Astrocyte (in vitro differentiated cells and primary cell): Measurements from ENCODE around the gene YBX1. TPM values are rescaled to one million over a fixed set of nuclear protein-coding genes. Genes with fewer than 3 reads are reported as not detected.

Source experiments
- DNase-seq: peaks from one replicate; pipeline ENCODE4 v3.0.0-alpha.2; 2010; ENCODE audit warnings: low read depth
- FAIRE-seq: peaks from 2 replicates; lab custom pipeline; 2011; peaks lifted over from hg19 to GRCh38; lab: Jason Lieb, UNC
- H2AFZ ChIP-seq: 2 replicates; pipeline ENCODE4 v1.6.0; 2012; ENCODE audit warnings: low read depth, low read length, inconsistent platforms
- H3K27ac ChIP-seq: 2 replicates; pipeline ENCODE4 v1.5.1; 2011; ENCODE audit warnings: low read depth, low read length, inconsistent platforms
- H3K27me3 ChIP-seq: 2 replicates; pipeline ENCODE4 v1.6.0; 2011; ENCODE audit warnings: low read length, inconsistent platforms; ENCODE audit not compliant: insufficient read depth
- H3K36me3 ChIP-seq: 2 replicates; pipeline ENCODE4 v1.5.1; 2011; ENCODE audit warnings: low read length, inconsistent platforms; ENCODE audit not compliant: insufficient read depth
- H3K4me1 ChIP-seq: 2 replicates; pipeline ENCODE4 v1.5.1; 2011; ENCODE audit warnings: low read length, inconsistent platforms; ENCODE audit not compliant: insufficient read depth
- H3K4me2 ChIP-seq: 2 replicates; pipeline ENCODE4 v1.6.0; 2012; ENCODE audit warnings: low read length, inconsistent platforms
- H3K4me3 ChIP-seq: 2 replicates; pipeline ENCODE4 v1.5.1; 2011; ENCODE audit warnings: low read depth, mild to moderate bottlenecking, low read length, inconsistent platforms; ENCODE audit not compliant: insufficient read depth
- H3K79me2 ChIP-seq: 2 replicates; pipeline ENCODE4 v1.6.0; 2012; ENCODE audit warnings: mild to moderate bottlenecking, low read length, inconsistent platforms; ENCODE audit not compliant: insufficient read depth
- H3K9ac ChIP-seq: 2 replicates; pipeline ENCODE4 v1.6.0; 2012; ENCODE audit warnings: mild to moderate bottlenecking, low read length, inconsistent platforms
- H3K9me3 ChIP-seq: 2 replicates; pipeline ENCODE4 v1.5.1; 2012; ENCODE audit warnings: low read depth, mild to moderate bottlenecking, low read length, inconsistent platforms; ENCODE audit not compliant: insufficient read depth
- H4K20me1 ChIP-seq: 2 replicates; pipeline ENCODE4 v1.6.0; 2012; ENCODE audit warnings: low read length, inconsistent platforms; ENCODE audit not compliant: insufficient read depth
- H3K27ac Mint-ChIP-seq: one replicate; pipeline ENCODE4 v1.8.0; 2021; ENCODE audit warnings: mild to moderate bottlenecking, mixed read lengths; ENCODE audit not compliant: unreplicated experiment
- H3K27me3 Mint-ChIP-seq: one replicate; pipeline ENCODE4 v1.8.0; 2021; ENCODE audit warnings: low read depth, mixed read lengths; ENCODE audit not compliant: unreplicated experiment
- H3K36me3 Mint-ChIP-seq: one replicate; pipeline ENCODE4 v1.8.0; 2021; ENCODE audit warnings: low read depth, mixed read lengths; ENCODE audit not compliant: unreplicated experiment
- H3K4me1 Mint-ChIP-seq: one replicate; pipeline ENCODE4 v1.8.0; 2021; ENCODE audit warnings: low read depth, mixed read lengths; ENCODE audit not compliant: unreplicated experiment
- H3K4me3 Mint-ChIP-seq: one replicate; pipeline ENCODE4 v1.8.0; 2021; ENCODE audit warnings: mild to moderate bottlenecking, moderate library complexity, mixed read lengths; ENCODE audit not compliant: unreplicated experiment
- H3K9me3 Mint-ChIP-seq: one replicate; pipeline ENCODE4 v1.8.0; 2021; ENCODE audit warnings: mild to moderate bottlenecking, mixed read lengths; ENCODE audit not compliant: unreplicated experiment
- EZH2 ChIP-seq: IDR thresholded peaks from 2 replicates; pipeline ENCODE4 v1.6.1; 2012; ENCODE audit warnings: mild to moderate bottlenecking, low read length, inconsistent platforms; ENCODE audit not compliant: insufficient read depth
- total RNA-seq: library from RNA; stranded (reverse); gene quantifications from 2 replicates; pipeline ENCODE4 v1.2.1, GENCODE V29; 2021
- TF ChIP-seq, protein P1 (sequence below): IDR thresholded peaks from 2 replicates; pipeline ENCODE4 v1.5.1; 2011; ENCODE audit warnings: low read depth, mild to moderate bottlenecking, inconsistent platforms, low read length, moderate library complexity; ENCODE audit not compliant: insufficient read depth

YBX1 gene
- total RNA-seq, 1 donor from 2014 or later: 872 TPM

DNA sequence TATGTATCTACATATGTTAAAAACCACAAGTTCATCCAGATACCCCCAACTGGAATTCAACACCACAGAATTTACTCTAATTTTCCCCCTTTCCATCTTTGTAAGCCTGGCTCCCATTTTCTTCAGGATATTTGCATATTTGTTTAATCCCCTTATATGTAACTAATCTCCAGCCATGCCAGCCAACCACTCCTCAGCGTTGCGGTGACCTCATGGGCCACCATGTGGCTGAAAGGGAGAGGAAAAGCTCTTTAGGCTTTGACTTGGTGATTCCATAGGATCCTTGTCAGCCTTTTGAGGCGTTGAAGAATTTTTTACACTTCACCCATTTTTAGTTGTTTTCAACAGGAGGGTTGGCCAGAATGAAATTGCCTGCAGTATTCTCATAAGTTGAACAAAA lies 47.8 kb downstream of the YBX1 start:
- H3K4me3 Mint-ChIP-seq: no peak overlapping the region
- FAIRE-seq: no peak
- DNase-seq: no peak

GRCh38 chr1:42730988-42731387 lies 48.8 kb downstream of the YBX1 start:
- H2AFZ ChIP-seq: no peak overlapping the region
- FAIRE-seq (no peak), DNase-seq (no peak)
- no peaks in the 10 kb centered on the region for H3K79me2 ChIP-seq
- TF ChIP-seq, protein P1, sequence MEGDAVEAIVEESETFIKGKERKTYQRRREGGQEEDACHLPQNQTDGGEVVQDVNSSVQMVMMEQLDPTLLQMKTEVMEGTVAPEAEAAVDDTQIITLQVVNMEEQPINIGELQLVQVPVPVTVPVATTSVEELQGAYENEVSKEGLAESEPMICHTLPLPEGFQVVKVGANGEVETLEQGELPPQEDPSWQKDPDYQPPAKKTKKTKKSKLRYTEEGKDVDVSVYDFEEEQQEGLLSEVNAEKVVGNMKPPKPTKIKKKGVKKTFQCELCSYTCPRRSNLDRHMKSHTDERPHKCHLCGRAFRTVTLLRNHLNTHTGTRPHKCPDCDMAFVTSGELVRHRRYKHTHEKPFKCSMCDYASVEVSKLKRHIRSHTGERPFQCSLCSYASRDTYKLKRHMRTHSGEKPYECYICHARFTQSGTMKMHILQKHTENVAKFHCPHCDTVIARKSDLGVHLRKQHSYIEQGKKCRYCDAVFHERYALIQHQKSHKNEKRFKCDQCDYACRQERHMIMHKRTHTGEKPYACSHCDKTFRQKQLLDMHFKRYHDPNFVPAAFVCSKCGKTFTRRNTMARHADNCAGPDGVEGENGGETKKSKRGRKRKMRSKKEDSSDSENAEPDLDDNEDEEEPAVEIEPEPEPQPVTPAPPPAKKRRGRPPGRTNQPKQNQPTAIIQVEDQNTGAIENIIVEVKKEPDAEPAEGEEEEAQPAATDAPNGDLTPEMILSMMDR: no peak
- no peak for TF ChIP-seq EZH2
- H3K27ac ChIP-seq: no peak overlapping the region
- no peaks in the 10 kb centered on the region for H3K27me3 ChIP-seq
- H3K36me3 ChIP-seq: no peaks in the 10 kb centered on the region
- H3K4me3 Mint-ChIP-seq: no peak overlapping the region
- H4K20me1 ChIP-seq: no peaks in the 10 kb centered on the region
- H3K4me2 ChIP-seq: no peak overlapping the region
- H3K27me3 Mint-ChIP-seq: no peaks in the 10 kb centered on the region
- H3K9me3 Mint-ChIP-seq: peaks cover 2% of the 10 kb centered on the region
- no peak overlapping the region for H3K9ac ChIP-seq
- no peak overlapping the region for H3K27ac Mint-ChIP-seq
- H3K4me1 Mint-ChIP-seq: no peaks in the 10 kb centered on the region
- no peaks in the 10 kb centered on the region for H3K36me3 Mint-ChIP-seq
- no peaks in the 10 kb centered on the region for H3K4me1 ChIP-seq
- H3K4me3 ChIP-seq: no peak overlapping the region
- H3K9me3 ChIP-seq: no peaks in the 10 kb centered on the region

More for the DNA sequence above, 47.8 kb downstream of the YBX1 start:
- H3K27me3 Mint-ChIP-seq: no peaks in the 10 kb centered on the region
- no peaks in the 10 kb centered on the region for H3K27me3 ChIP-seq
- H3K4me1 ChIP-seq: no peaks in the 10 kb centered on the region
- no peaks in the 10 kb centered on the region for H4K20me1 ChIP-seq
- H3K4me1 Mint-ChIP-seq: no peaks in the 10 kb centered on the region
- H2AFZ ChIP-seq: no peak overlapping the region
- H3K9ac ChIP-seq: no peak overlapping the region
- no peaks in the 10 kb centered on the region for H3K36me3 ChIP-seq
- H3K27ac Mint-ChIP-seq: peak overlapping the region; percentile 23
- no peaks in the 10 kb centered on the region for H3K79me2 ChIP-seq
- H3K4me2 ChIP-seq: no peak overlapping the region
- H3K27ac ChIP-seq: no peak overlapping the region
- TF ChIP-seq, protein P1: no peak
- peaks cover 2% of the 10 kb centered on the region for H3K9me3 Mint-ChIP-seq
- H3K9me3 ChIP-seq: no peaks in the 10 kb centered on the region
- no peak overlapping the region for H3K4me3 ChIP-seq
- no peaks in the 10 kb centered on the region for H3K36me3 Mint-ChIP-seq

- H3K27me3 ChIP-seq: no peaks in the 10 kb centered on the region
- FAIRE-seq (no peak), DNase-seq (no peak)
- Mint-ChIP-seq H3K4me3 (no peak overlapping the region), H3K36me3 (no peaks in the 10 kb centered on the region), H3K27me3 (no peaks in the 10 kb centered on the region), H3K27ac (no peak overlapping the region), H3K9me3 (peaks cover 2% of the 10 kb centered on the region), H3K4me1 (no peaks in the 10 kb centered on the region)
- no peaks in the 10 kb centered on the region for H4K20me1 ChIP-seq
- no peaks in the 10 kb centered on the region for H3K36me3 ChIP-seq
- no peak overlapping the region for H3K4me2 ChIP-seq
- H2AFZ ChIP-seq: no peak overlapping the region
- no peaks in the 10 kb centered on the region for H3K9me3 ChIP-seq
- H3K4me1 ChIP-seq: no peaks in the 10 kb centered on the region
- TF ChIP-seq EZH2: no peak
- TF ChIP-seq, protein P1: no peak
- H3K4me3 ChIP-seq: no peak overlapping the region
- H3K9ac ChIP-seq: no peak overlapping the region
- no peak overlapping the region for H3K27ac ChIP-seq
- no peaks in the 10 kb centered on the region for H3K79me2 ChIP-seq
Measured at GRCh38 chr1:42731585-42731984, 49.4 kb downstream of the YBX1 start.
